ENCODE results near the gene N4BP2L2.

N4BP2L2 gene

DNA sequence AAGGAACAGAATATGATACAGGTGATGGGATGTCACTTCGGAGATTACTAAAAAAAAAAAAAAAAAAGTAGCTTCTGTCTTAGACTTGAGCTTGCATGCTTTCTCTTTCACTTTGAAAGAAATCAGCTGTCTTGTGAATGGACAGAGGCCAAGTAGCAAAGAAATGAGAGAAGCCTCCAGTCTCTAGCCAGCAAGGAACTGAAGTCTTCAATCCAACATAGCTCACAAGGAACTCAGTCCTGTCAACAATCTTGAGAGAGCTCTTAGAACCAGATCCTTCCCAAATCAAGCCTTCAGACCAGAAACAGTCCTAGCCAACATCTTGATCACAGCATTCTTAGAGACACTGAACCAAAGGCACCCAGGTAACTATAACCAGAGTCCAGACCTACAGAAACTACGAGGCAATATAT, 7.7 kb downstream of the N4BP2L2 start:
- DNase-seq (ENCODE audit: low spot score) = peak; percentile 7

DNA sequence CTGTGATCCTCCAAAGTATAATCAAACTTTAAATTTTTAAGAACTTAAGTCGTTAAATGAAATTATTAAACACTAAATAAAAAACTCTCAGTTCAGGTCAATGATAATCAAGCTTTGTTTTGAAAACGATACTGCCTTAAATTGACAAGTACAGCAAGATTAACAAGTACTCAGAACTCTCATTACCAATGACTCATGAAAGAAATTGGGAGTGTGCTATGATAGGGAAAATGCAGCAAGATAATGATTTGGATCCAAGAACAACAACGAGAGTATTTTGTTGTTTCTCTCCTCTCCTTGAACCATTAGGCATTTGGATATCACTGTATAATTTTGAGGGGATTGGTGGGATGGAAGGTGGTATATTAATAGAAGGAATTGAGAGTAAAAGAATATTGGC, 10.2 kb downstream of the N4BP2L2 start:
- no peak for DNase-seq (ENCODE audit: low spot score)

DNA sequence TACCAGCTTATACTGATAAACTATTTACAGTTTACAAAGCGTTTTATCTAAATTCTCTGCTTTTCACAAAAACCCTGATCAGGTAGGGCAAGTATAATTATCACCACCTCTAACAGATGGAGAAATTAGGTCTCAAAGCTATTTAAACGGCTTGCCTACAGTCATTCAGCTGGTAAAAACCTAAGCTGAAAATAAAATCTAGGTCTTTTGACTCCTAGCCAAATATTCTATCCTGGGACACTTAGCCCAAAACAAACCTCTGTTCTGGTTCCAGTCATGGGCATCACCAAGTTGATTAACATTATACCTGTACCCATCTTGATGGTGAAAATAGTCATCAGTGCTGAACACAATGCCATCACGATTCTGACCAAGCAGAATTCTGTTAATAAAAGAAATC, 11.4 kb downstream of the N4BP2L2 start:
- DNase-seq (ENCODE audit: low spot score) = no peak

DNA sequence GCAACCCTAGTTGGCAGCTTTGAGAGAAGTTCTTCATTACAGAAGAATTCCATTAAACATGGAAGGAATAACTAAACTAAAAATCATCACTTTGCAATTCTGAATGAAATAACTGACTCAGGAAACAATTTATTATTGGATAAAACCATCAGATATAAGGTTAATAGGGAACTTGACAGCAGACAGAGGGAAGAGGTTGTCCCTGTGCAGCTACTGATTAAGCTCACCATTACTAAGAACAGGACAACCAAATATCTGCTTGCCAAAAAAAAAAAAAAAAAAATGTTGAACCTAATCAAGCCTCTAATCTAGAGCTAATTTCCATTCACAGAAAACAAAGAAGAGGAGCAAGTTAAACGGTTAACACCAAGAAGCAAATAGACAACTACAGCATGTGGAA, 12.8 kb downstream of the N4BP2L2 start:
- no peak for DNase-seq (ENCODE audit: low spot score)

DNA sequence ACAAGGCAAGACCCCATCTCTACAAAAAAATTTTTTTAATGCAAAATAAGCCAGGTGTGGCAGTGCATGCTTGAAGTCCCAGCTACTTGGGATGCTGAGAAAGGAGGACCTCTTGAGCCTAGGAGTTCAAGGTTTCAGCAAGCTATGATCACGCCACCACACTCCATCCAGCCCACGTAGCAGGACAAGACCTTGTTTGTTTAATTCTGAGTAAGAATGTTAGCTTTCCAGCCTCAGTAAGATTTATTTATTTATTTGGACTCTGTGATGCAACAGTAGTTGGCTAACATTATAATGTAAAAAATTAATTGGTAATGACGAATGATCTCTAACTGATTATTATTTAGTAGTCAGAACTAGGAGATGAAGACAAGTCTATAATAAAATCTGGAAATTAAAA, 23.3 kb downstream of the N4BP2L2 start:
- no peak for DNase-seq (ENCODE audit: low spot score)

DNA sequence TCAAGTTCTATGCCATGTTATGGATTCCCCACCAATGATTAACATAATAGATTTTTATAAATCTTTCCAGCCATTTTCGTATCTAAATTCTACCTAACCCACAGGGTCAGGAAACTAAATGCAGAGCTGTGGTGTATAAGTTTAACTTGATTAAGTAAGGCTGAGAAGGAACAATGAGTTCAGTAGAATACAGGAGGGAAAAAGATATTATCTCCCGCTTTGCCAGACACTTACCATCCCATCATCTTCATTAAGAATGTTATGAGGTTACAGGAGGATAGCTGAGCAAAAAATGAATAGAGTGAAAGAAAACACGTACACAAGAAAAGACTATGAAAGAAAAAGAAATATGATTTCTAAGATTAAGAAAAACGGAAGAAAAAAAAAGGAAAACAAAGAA, 27.1 kb downstream of the N4BP2L2 start:
- no peak for DNase-seq (ENCODE audit: low spot score)

DNA sequence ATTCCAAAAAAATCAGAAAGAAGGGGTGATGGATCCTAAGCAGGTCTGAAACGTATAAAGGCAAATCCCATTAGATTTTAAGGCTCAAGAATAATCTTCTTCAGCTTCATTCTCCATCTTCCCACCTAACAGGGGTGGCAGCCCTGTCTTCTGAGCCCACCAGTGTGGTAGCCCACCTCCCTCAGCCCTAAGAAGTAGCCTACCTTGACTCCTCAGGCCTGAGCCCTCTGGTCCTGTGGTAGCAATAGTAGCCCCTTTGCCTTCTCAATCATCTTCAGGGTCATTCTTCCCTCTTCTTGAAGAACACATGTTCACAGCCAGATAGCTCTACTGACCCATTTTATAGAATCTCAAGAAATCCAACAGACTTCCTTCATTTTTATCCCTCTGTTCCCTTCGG, 33.7 kb downstream of the N4BP2L2 start:
- DNase-seq (ENCODE audit: low spot score) = no peak

DNA sequence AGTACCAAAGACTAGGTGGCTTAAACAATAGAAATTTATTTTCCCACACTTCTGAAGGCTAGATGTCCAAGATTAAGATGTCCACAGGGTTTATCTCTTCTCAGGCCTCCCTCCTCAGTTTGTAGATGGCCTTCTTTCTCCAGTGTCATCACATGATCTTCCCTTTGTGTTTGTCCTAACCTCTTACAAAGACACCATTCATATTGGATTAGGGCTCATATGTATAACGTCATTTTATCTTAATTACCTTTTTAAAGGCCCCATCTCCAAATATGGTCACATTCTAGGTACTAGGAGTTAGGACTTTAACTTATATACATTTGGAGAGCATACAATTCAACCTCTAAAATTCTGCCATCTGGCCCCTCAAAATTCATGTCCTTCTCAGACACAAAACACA, 34.3 kb downstream of the N4BP2L2 start:
- DNase-seq (ENCODE audit: low spot score) = no peak

DNA sequence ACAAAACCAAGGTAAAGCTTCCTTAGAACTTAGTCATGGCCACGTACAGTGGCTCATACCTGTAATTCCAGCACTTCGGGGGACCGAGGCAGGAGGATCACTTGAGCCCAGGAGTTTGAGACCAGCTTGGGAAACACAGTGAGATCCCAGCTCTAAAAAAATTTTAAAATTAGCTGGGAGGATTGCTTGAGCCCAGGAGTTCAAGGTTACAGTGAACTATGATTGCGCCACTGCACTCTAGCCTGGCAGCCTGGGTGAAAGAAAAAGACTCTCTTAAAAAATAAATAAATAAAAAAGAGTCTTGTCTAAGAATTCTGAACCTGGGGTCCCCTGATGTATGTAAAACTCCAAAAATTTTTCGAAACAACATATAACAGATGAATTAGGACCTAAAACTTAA, 34.9 kb downstream of the N4BP2L2 start:
- DNase-seq (ENCODE audit: low spot score) = no peak

DNA sequence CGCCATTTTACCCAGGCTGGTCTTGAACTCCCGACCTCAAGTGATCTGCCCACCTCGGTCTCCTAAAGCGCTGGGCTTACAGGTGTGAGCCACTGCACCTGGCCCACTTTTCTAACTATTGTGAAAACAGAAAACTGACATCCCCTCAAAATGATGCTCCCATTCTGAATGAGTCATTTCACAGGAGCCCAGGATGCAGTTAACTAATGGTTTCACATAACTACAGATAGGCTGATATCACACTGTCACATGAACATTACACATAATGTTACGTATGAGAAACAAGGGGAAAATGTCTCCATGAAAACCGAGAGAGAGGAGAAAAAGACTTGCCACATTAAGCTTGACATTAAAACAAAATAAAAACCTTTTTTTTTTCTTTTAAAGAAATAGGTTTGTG, 37.5 kb downstream of the N4BP2L2 start:
- no peak for DNase-seq (ENCODE audit: low spot score)

DNA sequence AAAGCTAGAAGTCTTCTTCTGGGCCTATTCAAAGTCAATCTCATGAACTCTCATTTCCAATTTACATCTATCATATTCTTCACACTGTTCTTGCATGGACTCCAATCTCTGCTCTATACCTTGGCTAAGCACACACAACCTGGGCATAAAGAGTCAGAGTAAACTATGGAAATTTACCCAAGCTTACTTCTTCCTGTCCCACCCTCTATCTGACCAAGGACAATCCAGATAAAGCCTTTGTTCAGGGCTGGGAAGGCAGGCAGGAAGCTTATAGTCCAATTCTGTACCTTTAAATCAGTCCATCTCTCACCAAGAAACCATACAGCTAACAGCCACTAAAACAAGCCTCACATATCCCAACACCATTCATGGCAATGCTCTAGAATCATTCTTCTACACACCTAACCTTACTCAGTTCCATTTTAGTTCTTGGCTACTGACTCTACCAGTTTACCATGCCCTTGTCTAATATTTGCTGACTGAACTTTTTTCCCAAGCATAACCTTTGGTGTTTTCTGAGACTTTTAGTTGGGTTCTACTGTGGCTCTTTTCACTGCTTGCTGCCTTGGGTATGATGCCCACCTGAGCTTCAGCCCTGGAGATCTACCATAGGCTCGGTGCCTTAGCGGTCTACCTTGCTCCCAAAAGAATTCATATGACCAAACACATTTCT, 38.9 kb downstream of the N4BP2L2 start:
- no peak for DNase-seq (ENCODE audit: low spot score)

DNA sequence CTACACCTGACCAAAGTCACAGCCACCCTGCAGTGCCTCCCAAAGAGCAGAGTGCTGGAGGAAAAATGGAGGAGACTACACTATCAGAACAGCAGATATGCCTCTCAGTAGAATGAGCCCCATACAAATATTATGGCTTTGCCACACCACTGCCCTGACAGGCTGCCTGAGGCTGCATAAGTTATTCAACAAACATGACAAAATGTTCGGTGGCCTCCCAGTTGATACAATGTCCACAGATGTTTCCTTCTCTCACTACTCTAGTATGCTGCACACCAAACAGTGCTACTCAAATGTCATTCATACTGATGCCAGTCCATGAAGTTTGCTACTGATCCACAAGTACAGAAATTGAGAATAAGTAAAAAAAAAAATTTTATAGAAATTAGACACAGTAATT, 41.0 kb downstream of the N4BP2L2 start:
- no peak for DNase-seq (ENCODE audit: low spot score)

DNA sequence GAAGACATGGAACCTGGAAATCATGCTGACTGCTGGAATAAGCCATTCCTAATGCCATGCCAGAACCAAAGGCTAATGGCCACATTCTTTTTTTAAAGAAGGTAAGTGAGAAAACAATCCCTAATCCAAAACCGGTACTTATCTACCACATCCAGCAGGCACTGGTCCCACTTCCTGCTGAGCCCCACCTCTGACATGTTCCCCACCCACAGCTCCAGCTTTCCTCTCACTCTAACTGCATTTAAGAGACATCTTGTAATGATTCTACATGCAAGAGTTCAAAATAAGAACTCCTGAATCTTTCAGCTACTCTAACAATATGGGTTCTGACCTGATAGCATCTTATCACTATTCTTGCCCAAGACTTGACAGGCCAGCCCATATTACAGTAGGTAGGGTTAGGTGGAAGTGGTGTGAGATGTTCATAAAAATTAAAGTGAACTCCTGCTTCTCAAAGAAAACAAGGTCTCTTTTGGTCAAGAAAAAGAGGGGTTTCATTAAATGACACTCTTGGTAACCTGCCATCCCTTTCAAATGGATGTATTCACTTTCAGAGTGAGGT, 41.9 kb downstream of the N4BP2L2 start:
- DNase-seq (ENCODE audit: low spot score) = no peak

DNA sequence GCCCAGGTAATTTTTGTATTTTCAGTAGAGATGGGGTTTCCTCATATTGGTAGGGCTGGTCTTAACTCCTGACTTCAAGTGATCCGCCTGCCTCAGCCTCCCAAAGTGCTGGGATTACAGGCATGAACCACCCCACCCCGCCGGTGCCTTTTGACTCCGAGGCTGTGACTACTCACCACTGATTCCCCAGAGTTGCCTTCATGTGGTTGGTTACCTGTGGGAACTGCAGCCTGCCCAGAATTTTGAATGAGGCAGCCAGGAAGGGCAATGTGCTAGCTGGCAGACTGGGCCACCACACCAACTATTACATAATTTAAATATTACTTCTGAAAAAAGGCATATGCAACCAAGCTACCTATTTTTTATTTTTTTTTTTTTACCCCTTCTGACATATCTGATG, 42.8 kb downstream of the N4BP2L2 start:
- DNase-seq (ENCODE audit: low spot score) = no peak

DNA sequence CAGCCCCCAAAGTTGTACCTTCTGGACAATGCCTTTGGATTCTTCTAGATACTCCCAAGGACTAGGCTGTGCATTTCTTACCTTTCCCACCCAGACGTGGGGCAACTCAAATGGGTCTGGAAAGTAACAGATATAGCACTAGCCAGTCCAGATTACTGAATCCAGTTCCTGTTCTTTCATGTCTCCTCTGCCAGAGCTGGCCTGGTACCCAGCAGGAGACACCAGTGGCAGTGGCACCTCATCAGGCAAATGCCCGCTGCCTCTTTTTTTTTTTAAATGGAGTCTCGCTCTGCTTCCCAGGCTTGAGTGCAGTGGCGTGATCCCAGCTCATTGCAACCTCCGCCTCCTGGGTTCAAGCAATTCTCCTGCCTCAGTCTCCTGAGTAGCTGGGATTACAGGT, 43.2 kb downstream of the N4BP2L2 start:
- no peak for DNase-seq (ENCODE audit: low spot score)

DNA sequence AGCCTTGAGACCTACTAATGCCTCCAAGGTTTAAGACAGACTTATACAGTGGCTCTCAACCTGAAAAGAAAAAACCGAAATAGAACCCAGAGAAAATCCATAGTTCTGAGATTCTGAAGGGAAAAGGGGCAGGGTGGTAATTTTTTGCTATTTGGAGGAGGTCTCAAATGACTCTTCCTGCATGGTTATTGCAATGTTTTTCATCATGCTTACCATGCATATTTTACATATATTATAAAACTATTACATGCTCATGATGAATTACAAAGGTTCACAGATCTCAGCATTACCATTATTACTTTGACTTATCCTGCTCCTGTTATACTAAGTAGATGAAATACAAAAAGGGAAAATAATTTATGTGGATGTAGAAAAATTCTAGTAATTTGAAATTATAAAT, 47.6 kb downstream of the N4BP2L2 start:
- no peak for DNase-seq (ENCODE audit: low spot score)

DNA sequence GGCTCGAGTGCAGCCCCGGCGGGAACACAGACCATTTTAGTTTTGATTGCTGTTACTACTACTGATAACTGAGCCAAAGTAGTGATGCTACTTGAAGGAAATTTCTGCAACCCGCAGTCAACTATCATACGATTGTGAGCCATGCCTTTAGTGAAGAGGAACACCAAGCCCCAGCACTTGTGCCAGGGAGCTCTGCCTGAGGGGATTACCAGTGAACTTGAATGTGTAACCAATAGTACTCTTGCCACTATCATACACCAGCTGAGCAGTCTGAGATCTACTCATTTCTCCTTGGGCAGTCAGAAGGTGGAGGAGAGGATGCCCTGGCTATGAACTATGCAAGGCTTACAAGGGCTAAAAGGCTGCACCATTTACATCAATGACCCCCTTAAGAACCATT, 61.7 kb downstream of the N4BP2L2 start:
- no peak for DNase-seq (ENCODE audit: low spot score)

DNA sequence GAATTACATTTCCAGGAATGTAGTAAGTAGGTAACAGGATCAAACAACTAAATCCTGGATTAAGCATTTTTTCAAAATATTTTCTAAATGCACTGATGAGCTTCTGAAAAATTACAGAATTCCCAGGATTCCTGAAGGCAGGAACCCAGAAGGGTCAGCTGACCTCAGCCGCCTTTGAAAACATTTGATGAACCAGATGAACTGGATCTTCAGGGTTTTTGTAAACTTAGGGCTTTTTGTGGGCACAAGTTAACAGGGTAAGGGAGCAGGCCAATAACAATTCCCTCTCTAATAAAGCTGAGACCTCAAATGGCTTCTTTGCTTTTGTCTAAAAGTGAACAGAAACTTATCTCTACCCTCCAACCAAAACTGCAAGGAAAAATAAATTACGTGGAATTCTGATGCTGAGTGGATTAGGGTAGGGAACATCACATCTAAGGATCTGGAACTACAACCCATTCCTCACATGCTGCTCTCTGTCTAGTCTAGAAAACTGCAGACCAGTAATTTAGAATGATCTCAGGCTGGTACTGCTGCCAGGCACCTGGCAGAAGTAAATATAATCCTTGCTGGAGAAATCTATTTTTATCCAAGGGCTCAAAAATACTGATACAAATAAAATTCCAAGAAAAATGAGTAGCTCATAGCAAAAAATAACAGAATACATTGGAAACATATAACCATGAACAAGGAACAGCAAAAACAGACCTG, 62.4 kb downstream of the N4BP2L2 start:
- no peak for DNase-seq (ENCODE audit: low spot score)

DNA sequence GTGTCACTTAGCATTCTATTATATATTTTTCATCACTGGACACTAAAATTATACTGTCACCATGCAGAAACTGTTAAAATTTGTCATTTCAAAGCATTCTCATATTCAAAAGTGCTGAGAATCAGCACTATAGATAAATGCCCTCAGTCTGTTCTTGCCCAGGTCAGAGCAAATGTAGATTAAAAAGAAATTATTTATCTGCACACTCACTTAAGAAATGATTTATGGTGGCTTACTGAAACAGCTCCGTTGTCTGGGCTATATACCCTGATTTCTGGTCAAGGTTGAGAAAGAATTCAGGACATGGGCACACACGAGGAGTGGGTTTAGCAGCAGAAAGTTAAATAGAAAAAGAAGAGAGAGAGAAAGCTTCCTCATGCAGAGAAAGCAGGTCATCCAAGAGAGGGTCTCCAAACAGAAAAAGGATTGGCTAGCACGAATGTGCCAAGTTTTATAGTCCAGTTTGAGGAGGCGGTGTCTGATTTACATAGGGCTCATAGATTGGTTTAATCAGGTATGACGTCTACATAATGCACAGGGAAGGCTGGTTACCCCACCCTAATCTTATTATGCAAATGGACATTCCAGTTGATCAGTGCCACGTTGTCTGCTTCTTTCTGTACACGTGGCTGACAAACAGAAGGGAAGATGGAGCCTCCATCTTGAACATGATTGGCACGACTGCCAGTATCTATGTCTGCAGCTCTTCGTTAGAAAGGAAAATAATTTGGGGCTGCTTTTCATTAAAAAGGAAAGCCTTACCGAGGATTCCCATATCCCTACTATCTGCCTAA, 63.4 kb downstream of the N4BP2L2 start:
- no peak for DNase-seq (ENCODE audit: low spot score)

DNA sequence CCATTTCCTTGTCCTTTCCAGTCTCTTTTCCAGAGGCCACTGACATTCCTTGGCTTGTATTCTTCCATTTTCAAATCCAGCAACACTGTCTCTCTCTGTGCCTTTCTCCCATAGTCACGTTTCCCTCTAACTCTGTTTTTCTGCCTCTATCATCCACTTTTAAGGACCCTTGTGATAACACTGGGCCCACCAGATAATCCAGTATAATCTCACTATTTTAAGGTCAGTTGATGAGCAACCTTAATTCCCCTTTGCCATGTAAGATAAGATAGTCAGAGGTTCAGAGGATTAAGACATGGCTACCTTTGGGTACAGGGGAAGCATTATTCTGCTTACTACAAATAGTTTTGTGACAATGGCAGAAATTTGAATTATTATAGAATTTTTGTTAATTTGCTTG, 64.9 kb downstream of the N4BP2L2 start:
- no peak for DNase-seq (ENCODE audit: low spot score)

DNA sequence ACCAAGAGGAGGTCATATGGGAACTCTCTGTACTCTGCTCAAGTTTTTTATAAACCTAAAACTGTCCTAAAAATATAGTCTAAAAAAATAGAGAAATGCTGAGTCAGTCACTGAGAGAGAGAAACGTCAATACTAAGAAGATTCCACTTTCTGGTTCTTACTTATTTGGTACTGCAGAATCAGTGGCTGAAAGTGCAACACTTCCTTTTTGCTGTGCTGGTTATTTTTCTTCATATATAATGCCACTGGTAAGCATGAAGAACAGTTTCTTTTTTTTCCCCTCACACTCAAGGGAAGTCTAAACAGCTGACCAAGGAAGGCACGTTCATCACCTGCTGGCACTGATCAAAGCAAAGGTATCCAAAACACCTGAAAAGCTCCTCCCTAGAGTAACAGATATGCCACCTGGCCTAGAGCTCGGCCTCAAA, 66.4 kb downstream of the N4BP2L2 start:
- DNase-seq (ENCODE audit: low spot score) = peak; percentile 18

DNA sequence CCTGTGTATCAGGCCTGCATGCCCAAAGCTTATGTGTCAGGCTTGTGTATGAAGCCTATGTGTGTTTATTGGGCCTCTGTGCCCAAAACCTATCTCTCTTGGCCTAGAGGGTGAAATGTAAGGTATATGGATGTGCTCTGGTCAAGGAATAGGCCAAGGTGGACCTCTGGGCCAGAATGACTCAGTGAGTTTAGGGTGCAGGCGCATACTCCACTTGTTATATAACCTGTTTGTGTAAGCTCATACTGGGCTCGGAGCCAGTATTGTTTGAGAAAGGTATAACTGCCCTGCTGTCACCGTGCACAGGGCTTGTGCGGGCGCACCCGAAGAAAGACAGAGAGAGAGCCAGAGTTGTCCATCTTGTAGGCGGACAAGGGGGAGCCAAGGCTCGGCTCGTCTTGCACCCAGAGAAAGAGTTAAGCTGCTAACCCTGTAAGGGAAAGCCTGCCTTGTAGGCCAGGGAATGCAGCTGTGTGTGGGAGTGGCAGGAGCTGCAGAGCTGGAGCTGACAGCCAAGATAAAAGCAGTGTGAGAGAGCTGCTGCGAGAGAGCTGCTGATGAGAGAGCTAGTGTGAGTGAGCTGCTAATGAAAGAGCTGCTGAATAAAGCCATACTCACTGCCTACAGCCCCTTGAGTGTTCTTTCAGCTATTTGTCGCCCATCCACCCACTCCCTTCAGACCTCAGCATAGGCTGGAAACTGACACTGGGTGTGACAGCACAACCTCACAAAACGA, 67.2 kb downstream of the N4BP2L2 start:
- peak; percentile 75 for DNase-seq (ENCODE audit: low spot score)

Measured in putamen (tissue), 1 donor.